Stimulated activated CD8-positive, alpha-beta memory T cell treated with anti-CD3 and anti-CD28 coated beads, Interleukin-15, amount 100 ng/mL, for 24 hours (primary cell): ENCODE results near the gene BCL2L11.

Experiments used
- DNase-seq: peaks from one replicate; pipeline ENCODE4 v3.0.0-alpha.2; 2020; ENCODE audit warnings: low read depth

The BCL2L11 gene

DNA sequence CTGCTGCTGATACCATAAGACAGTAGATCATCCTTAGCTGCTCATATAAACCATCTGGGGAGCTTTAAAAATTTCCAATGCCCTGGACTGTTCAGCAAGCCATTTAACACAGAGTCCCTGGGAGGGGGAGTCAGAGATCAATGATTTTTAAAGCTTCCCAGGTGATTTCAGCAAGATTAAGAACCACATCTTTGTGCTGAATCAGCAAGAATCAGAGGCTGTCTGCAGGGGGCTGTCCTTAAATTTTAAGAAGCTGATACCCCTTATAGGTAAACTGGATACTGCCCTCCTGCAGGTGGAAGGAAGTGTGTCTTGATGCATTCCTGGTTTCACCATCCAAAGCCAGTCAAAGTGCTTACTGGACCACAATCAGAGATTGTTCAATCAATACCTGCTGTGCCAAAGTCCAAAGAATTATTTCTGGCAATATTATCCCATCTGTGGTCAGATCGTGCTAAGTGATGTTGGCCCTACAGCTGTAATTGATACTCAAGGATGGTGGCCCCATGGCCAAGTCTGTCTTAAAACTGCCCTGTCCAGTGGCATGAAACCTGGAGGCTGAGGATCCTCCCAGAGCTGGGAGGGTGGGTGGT, 72.2 kb downstream of the BCL2L11 start:
- no peak for DNase-seq

DNA sequence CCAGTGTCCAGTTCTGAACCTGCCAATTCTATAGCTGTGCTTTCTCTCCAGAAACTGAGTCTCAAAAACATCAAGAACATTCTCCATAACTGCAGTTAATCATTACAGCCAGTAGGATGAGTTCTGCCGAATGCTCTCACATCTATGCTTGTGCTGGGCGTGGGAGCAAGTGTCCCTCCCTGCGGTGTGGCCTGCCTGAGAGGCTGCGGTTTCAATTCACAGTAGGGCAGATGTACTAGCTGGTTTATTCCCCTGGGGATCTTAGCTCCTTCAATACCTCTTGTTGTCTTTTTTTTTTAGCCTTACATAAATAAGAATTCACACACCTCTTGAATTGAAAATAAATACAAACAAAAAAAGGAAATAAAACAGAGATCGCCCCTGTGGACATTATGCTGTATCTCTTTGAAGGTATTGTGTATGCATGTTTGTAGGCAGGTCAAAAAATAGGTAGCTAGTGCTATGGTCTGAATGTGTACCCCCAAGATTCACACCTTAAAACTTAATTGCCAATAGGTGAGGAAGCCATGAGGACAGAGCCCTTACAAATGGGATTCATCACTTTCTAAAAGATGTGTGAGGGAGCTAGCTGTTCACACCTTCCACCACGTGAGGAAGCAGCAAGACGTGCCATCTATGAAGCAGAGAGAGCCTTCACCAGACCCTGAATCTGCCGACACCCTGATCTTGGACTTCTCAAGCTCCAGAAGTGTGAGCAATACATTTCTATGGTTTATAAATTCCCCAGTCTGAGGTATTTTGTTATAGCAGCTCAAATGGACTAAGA, 74.3 kb downstream of the BCL2L11 start:
- DNase-seq, result no peak

DNA sequence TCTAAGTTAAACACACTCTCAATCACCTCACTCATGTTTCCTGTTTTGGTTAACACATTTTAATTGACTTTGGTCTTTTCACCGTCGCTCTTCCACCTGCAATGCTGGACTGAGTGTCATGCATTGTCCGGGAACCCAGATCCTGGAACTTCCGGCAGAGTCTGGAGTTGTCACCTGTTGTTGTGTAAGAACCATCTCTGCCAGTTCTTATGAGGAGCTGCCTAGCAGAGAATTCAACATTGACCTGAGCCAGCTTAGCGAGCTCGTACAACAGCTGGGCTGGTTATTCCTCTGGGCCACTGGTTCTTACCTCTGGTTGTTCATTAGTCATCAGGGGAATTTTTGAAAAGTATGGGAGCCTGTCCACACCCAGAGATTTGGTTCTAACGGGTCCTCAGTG, 75.7 kb downstream of the BCL2L11 start:
- DNase-seq, result no peak

DNA sequence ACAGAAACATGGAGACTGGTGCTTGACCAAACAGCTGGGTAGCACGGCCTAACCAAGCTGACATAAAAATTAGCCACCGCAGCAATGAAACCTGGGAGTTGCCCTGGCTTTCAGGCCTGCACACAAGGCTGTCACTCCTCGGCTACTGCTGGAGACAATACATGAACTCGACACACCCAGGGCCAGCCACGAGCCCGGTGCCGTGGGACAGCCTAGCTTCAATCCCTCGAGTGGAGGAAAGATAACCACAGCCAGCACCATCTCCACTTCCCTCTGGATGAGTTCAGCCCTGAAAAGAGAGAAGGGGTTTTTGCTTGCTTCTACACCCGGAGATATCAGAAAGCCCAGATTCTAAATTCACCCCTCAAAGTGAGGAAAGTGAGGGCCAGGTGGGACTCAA, 78.0 kb downstream of the BCL2L11 start:
- no peak for DNase-seq

DNA sequence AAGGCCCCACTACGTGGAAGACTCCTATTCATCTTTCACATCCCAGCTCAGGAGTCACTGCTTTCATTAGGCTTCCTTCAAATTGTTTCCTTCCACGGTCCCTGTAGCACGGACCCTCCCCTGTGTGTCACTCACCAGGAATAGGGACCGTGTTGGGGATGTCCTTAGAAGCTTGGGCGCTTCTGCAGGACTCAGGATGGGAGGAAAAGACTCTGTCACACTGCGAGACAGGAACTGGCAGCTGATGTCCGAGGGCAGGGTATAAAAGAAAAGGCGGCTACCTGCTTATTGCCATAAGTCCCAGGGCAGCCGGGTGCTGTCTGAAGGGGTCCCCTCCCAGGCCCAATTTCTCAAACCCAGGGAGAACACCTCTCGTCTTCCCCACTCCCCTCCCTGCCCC, 79.1 kb downstream of the BCL2L11 start:
- no peak for DNase-seq

DNA sequence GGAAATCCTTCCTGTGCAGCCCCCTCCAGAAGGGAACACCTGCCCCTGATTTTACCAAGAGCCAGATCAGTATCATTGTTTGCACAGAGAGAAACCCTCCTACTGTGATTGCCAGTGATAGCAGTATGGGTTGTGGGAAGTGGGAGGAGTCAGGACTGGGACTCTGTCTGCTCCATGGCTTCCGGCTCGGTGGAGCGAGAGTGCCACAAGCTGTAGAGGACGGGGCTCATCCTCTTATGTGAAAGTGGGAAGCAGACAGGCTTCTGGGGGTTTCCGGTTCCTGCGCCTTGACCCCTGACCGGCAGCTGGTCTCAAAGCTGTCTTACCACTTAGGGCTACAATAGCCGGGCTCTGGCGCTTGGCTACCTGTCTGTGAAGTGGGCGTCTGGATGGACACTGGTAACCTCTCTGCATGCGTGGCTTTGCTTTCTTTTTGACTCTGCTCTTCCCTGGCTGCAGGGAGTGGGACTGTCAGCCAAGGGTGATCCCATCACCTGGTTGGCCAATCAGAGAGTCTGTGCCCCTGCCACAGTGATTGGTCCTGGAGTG, 79.7 kb downstream of the BCL2L11 start:
- no peak for DNase-seq

DNA sequence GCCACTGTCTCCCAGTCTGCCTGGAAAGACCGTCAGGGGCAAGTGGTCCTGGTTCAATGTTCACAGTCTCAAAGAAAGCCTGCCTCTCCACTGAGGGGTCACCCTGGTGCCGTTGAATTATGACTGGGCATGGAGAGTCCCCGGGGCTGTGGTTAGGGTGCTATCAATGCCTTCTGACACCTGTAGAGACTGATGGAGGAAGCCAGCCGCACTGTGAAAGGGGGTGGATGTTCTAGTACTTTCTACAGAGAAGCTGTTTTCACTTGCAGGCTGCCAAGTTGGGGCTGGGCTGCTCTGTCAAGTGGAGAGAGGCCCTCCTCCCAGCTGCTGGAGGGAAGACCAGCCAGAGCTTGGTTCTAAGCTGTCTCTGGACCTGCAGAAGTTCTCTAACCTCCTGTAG, 80.5 kb downstream of the BCL2L11 start:
- no peak for DNase-seq

DNA sequence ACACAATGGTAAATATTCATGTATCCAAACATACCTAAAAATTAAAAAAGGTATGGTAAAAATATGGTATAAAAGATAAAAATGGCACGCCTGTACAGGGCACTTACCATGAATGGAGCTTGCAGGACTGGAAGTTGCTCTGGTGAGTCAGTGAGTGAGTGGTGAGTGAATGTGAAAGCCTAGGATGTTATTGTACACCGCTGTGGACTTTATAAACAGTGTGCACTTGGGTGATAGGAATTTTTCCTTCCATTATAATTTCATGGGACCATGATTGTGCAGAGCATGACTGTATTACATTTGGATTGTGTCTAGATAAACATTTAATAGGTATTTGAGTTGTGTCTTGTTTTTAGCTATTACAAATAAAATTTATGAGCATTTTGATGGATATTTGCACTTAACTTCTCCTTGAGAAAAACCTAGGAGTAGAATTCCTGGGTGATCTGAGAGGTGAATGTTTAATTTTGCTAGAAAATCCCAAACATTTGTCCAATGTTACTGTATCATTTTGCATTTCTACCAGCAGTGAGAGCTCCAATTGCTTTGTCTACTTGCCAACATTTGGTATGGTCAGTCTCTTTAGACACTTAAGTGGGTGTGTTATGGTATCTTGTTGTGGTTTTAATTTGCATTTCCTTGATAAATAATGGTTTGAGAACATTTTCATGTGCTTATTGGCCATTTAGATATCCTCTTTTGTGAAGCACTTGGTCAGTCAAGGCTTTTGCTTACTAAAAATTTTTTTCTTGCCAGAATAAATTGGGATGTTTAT, 81.7 kb downstream of the BCL2L11 start:
- DNase-seq, result no peak

DNA sequence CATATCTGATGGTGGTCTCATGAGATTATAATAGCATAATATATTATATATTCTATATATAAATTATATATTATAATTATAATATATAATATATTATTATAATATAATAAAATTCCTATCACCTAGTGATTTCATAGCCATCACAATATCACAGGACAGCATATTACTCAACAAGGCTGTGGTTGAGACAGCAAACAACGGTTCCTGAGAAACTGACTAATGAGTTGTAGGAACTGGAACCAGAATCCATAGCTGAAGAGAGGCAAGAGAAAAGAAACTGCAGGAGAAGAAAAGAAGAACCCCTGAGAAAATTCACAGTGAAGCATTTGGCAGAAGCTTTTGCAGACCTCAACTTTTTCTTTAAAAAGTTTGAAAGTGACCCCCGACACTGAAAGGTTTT, 84.0 kb downstream of the BCL2L11 start:
- no peak for DNase-seq

DNA sequence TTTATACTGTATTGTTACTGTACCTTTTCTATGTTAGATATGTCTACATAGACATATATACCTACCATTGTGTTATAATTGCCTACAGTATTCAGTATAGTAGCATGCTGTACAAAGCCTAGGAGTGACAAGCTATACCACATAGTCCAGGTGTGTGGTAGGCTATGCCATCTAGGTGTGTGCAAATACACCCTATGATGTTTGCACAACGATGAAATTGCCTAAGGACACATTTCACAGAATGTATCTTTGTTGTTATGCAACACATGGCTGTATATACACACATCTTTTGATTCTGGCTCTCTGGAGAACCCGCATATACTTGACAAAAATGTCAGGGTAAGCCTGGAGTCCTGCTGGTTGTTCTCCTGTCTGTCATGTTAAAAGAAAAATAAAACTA, 85.1 kb downstream of the BCL2L11 start:
- no peak for DNase-seq

DNA sequence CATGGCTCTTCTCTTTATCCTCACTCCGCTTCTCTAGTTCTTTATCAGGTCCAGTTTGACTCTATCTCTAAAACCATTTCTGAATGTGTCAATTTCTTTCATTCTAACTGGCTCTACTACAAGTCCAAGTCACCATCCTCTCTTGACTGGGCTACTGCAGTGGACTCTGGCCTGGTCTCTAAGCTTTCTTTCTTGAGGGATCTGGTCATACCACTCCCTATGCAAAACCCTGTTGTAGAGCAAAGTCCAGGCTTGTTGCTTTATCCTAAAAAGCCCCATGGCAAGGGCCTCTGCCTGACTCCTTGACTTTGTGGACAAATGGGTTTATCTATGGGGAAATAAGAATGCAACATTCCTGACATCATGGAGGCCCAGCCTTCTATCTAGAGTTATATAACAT, 87.1 kb downstream of the BCL2L11 start:
- no peak for DNase-seq

DNA sequence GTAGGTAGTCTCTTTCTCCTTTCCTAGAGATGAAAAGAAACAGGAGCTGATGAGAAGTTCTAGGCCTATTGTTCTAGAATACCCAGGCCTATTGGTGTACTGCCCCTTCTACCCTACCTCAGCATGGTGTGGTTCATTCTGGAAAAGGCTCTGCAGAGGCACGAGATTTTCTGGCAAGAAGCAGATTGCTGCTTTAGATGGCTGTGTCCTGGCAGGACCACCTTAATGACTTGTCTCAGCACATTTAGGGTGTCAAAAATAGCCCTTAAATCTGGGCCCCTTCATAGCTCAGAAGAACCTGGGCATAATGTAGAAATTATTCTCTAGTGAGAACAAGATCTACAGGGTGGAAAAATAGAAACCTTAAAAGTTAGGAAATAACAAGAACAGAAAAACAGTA, 87.9 kb downstream of the BCL2L11 start:
- no peak for DNase-seq

DNA sequence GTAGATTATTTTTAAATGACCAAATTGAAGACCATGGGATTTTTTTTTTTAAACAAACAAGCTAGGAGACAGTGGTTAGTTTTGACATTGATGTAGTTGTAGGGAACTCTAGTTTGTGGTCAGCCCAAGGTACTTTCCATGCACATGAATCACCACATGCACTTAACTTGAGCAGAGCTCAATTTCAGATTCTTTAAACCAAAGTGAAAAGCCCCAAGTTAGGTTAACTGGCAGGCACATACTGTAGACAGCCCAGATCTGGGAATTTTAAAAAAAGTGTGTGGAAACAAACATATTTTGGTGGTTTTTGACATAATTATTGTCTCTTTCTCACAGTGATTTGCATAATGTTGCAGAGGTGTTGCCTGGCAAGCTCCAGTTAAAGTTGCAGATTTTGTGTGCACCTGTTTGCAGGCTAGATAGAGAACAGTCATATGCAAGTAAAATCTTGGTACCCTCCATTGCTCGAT, 88.4 kb downstream of the BCL2L11 start:
- no peak for DNase-seq

DNA sequence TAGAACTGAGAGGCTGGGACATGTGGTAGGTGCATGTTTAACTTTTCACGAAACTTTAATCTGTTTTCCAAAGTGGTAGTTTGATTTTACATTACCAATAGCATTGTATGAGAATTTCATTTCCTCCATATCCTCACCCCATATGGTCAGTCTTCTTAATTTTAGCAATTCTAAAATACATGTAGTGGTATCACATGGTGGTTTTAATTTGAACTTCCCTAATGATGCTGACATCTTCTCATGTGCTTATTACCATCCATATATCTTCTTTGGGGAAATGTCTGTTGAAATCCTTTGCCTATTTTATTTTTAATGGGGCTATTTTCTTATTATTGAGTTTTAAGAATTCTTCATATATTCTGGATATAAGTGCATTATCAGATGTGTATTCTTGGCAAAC, 89.3 kb downstream of the BCL2L11 start:
- no peak for DNase-seq

DNA sequence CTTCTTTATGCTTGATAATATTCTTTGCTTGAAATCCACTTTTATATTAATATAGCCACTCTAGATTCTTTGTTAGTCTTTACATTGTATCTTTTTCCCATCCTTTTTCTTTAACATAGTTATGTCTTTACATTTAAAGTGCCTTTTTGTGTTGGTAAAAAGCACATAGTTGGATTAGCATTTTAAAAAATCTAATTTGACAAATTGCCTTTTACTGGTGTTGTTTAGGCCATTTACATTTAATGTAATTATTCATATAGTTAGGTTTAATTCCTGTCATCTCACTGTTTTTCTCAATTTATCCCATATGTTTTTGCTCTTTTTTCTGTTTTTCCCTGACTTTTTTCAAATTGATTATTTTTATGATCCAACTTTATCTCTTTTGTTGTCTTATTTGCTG, 93.2 kb downstream of the BCL2L11 start:
- no peak for DNase-seq

DNA sequence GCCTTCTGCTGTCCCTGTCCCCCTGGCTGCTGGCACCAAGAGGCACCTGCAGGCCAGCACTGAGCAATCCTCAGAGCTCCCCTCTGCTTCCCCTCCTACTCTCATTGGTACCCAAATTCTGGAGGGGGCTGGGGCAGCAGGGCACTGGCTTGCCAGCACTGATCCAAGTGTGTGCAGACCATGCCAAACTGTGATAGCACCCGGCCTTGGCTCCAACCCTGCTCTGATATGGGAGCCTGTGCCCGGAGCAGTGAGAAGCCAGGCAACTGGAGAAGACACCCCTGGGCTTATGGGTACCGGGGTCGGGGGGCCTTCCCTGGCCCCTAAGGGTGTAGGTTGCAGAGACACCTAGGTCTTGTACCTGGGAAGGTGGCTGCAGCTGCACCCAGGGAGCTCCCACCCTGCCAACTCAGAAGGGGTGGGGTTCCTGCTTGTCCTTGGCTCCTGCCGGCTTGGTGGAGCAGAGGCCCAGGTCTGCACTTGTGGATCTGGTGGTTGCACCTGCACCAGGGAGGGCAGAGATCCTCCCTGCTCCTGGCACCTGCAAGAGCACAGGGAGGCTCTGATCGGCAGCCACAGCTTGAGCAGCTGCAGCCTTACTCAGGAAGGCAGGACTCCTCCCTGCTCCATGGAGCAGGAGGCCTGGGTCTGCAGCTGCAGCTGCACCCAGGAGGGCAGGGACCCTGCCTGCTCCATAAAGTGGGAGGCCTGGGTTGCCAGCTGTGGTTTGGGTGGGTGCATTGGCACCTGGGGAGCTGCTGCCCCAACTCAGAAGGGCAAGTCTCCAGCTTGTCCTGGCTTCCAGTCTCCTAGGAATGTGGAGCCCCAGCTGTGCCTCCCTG, 96.3 kb downstream of the BCL2L11 start:
- no peak for DNase-seq
